Astrocyte (in vitro differentiated cells and primary cell): Measurements from ENCODE around the gene MSLN. TPM values are rescaled to one million over a fixed set of nuclear protein-coding genes. Genes with fewer than 3 reads are reported as not detected.

Experiments
- DNase-seq: peaks from one replicate; pipeline ENCODE4 v3.0.0-alpha.2; 2010; ENCODE audit warnings: low read depth
- FAIRE-seq: peaks from 2 replicates; lab custom pipeline; 2011; peaks lifted over from hg19 to GRCh38; lab: Jason Lieb, UNC
- H2AFZ ChIP-seq: 2 replicates; pipeline ENCODE4 v1.6.0; 2012; ENCODE audit warnings: low read depth, low read length, inconsistent platforms
- H3K27ac ChIP-seq: 2 replicates; pipeline ENCODE4 v1.5.1; 2011; ENCODE audit warnings: low read depth, low read length, inconsistent platforms
- H3K27me3 ChIP-seq: 2 replicates; pipeline ENCODE4 v1.6.0; 2011; ENCODE audit warnings: low read length, inconsistent platforms; ENCODE audit not compliant: insufficient read depth
- H3K36me3 ChIP-seq: 2 replicates; pipeline ENCODE4 v1.5.1; 2011; ENCODE audit warnings: low read length, inconsistent platforms; ENCODE audit not compliant: insufficient read depth
- H3K4me1 ChIP-seq: 2 replicates; pipeline ENCODE4 v1.5.1; 2011; ENCODE audit warnings: low read length, inconsistent platforms; ENCODE audit not compliant: insufficient read depth
- H3K4me2 ChIP-seq: 2 replicates; pipeline ENCODE4 v1.6.0; 2012; ENCODE audit warnings: low read length, inconsistent platforms
- H3K4me3 ChIP-seq: 2 replicates; pipeline ENCODE4 v1.5.1; 2011; ENCODE audit warnings: low read depth, mild to moderate bottlenecking, low read length, inconsistent platforms; ENCODE audit not compliant: insufficient read depth
- H3K79me2 ChIP-seq: 2 replicates; pipeline ENCODE4 v1.6.0; 2012; ENCODE audit warnings: mild to moderate bottlenecking, low read length, inconsistent platforms; ENCODE audit not compliant: insufficient read depth
- H3K9ac ChIP-seq: 2 replicates; pipeline ENCODE4 v1.6.0; 2012; ENCODE audit warnings: mild to moderate bottlenecking, low read length, inconsistent platforms
- H3K9me3 ChIP-seq: 2 replicates; pipeline ENCODE4 v1.5.1; 2012; ENCODE audit warnings: low read depth, mild to moderate bottlenecking, low read length, inconsistent platforms; ENCODE audit not compliant: insufficient read depth
- H4K20me1 ChIP-seq: 2 replicates; pipeline ENCODE4 v1.6.0; 2012; ENCODE audit warnings: low read length, inconsistent platforms; ENCODE audit not compliant: insufficient read depth
- H3K27ac Mint-ChIP-seq: one replicate; pipeline ENCODE4 v1.8.0; 2021; ENCODE audit warnings: mild to moderate bottlenecking, mixed read lengths; ENCODE audit not compliant: unreplicated experiment
- H3K27me3 Mint-ChIP-seq: one replicate; pipeline ENCODE4 v1.8.0; 2021; ENCODE audit warnings: low read depth, mixed read lengths; ENCODE audit not compliant: unreplicated experiment
- H3K36me3 Mint-ChIP-seq: one replicate; pipeline ENCODE4 v1.8.0; 2021; ENCODE audit warnings: low read depth, mixed read lengths; ENCODE audit not compliant: unreplicated experiment
- H3K4me1 Mint-ChIP-seq: one replicate; pipeline ENCODE4 v1.8.0; 2021; ENCODE audit warnings: low read depth, mixed read lengths; ENCODE audit not compliant: unreplicated experiment
- H3K4me3 Mint-ChIP-seq: one replicate; pipeline ENCODE4 v1.8.0; 2021; ENCODE audit warnings: mild to moderate bottlenecking, moderate library complexity, mixed read lengths; ENCODE audit not compliant: unreplicated experiment
- H3K9me3 Mint-ChIP-seq: one replicate; pipeline ENCODE4 v1.8.0; 2021; ENCODE audit warnings: mild to moderate bottlenecking, mixed read lengths; ENCODE audit not compliant: unreplicated experiment
- EZH2 ChIP-seq: IDR thresholded peaks from 2 replicates; pipeline ENCODE4 v1.6.1; 2012; ENCODE audit warnings: mild to moderate bottlenecking, low read length, inconsistent platforms; ENCODE audit not compliant: insufficient read depth
- total RNA-seq: library from RNA; stranded (reverse); gene quantifications from 2 replicates; pipeline ENCODE4 v1.2.1, GENCODE V29; 2021
- TF ChIP-seq, protein P1 (sequence below): IDR thresholded peaks from 2 replicates; pipeline ENCODE4 v1.5.1; 2011; ENCODE audit warnings: low read depth, mild to moderate bottlenecking, inconsistent platforms, low read length, moderate library complexity; ENCODE audit not compliant: insufficient read depth

The MSLN gene
- total RNA-seq, 1 donor from 2014 or later, result not detected

DNA sequence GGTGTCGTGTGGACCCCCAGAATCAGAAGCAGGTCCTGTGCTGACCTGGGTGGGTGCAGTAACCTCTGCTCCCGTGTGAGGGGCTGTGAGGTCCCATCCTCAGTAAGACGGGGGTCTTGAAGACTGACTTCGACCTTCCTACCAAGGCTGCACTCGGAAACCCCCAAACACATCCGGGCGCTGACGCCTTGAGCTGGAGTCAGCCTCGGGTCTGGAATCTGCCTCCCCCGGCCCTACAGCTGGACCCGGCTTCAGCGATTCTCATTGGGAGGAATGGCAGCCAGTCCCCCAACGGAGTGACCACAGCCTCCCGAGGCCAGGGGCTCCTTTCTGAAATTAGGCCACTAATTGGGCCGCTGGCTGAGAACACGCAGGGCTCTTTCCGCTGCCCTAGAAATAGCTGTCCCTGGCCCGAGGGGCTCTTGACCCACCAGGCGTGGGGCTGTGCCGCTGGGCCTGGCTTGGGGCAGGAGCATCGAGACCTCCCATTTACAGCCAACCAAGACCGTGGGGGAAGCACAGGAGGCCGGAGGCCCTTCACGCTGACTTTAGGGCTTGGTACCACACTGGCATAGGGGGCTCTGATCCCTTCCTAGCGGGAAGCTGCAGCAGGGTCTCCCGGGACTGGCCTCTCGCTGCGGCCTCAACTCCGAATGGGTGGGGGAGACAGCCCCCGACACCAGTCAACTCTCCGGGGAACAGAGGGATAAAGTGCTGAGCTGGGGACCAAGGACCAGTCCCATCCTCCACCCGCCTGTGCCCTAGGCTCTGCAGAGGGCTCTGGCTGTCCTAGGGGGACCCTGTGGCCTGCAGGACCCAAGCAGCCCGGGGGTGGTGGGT lies 42.6 kb downstream of the MSLN start:
- no peak overlapping the region for H3K27ac Mint-ChIP-seq
- no peaks in the 10 kb centered on the region for H3K4me1 Mint-ChIP-seq
- Histone ChIP-seq H3K79me2 (no peaks in the 10 kb centered on the region), H3K4me3 (no peak overlapping the region), H3K4me2 (no peak overlapping the region), H2AFZ (no peak overlapping the region), H3K36me3 (no peaks in the 10 kb centered on the region), H3K4me1 (peaks cover 4% of the 10 kb centered on the region), H3K9me3 (no peaks in the 10 kb centered on the region), H3K27me3 (peaks cover 19% of the 10 kb centered on the region), H3K27ac (no peak overlapping the region), H4K20me1 (peaks cover 6% of the 10 kb centered on the region), H3K9ac (no peak overlapping the region)
- no peaks in the 10 kb centered on the region for H3K9me3 Mint-ChIP-seq
- H3K36me3 Mint-ChIP-seq, result no peaks in the 10 kb centered on the region
- H3K27me3 Mint-ChIP-seq, result no peaks in the 10 kb centered on the region
- TF ChIP-seq, protein P1, sequence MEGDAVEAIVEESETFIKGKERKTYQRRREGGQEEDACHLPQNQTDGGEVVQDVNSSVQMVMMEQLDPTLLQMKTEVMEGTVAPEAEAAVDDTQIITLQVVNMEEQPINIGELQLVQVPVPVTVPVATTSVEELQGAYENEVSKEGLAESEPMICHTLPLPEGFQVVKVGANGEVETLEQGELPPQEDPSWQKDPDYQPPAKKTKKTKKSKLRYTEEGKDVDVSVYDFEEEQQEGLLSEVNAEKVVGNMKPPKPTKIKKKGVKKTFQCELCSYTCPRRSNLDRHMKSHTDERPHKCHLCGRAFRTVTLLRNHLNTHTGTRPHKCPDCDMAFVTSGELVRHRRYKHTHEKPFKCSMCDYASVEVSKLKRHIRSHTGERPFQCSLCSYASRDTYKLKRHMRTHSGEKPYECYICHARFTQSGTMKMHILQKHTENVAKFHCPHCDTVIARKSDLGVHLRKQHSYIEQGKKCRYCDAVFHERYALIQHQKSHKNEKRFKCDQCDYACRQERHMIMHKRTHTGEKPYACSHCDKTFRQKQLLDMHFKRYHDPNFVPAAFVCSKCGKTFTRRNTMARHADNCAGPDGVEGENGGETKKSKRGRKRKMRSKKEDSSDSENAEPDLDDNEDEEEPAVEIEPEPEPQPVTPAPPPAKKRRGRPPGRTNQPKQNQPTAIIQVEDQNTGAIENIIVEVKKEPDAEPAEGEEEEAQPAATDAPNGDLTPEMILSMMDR, result no peak
- TF ChIP-seq EZH2, result no peak
- FAIRE-seq, result no peak
- DNase-seq, result no peak
- no peak overlapping the region for H3K4me3 Mint-ChIP-seq

DNA sequence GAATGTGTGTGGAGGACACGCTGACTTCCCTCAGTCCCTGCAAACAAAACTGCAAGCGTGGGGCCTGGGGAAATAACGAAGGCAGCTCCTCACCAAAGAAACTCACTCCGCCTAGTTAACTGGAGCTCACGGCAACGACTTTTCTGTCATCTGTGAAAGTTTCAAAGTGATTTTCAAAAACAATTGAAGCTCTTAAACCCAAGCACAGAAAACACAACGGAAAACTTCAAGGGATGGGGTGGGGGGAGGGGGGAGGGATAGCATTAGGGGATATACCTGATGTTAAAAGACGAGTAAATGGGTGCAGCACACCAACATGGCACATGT lies 43.2 kb downstream of the MSLN start:
- TF ChIP-seq, protein P1, result no peak
- TF ChIP-seq EZH2, result no peak
- H4K20me1 ChIP-seq, result peaks cover 6% of the 10 kb centered on the region
- no peaks in the 10 kb centered on the region for H3K36me3 ChIP-seq
- Mint-ChIP-seq H3K27me3 (no peaks in the 10 kb centered on the region), H3K27ac (no peak overlapping the region), H3K9me3 (peaks cover 4% of the 10 kb centered on the region), H3K4me3 (no peak overlapping the region), H3K4me1 (peaks cover 4% of the 10 kb centered on the region), H3K36me3 (peaks cover 2% of the 10 kb centered on the region)
- DNase-seq (no peak), FAIRE-seq (no peak)
- H3K9ac ChIP-seq, result no peak overlapping the region
- no peak overlapping the region for H3K27ac ChIP-seq
- no peaks in the 10 kb centered on the region for H3K79me2 ChIP-seq
- H3K27me3 ChIP-seq, result peaks cover 19% of the 10 kb centered on the region
- H3K4me1 ChIP-seq, result peaks cover 4% of the 10 kb centered on the region
- no peaks in the 10 kb centered on the region for H3K9me3 ChIP-seq
- H3K4me2 ChIP-seq, result no peak overlapping the region
- no peak overlapping the region for H3K4me3 ChIP-seq
- no peak overlapping the region for H2AFZ ChIP-seq
